ENCODE measurements around the gene ADAM12.

The ADAM12 gene

DNA sequence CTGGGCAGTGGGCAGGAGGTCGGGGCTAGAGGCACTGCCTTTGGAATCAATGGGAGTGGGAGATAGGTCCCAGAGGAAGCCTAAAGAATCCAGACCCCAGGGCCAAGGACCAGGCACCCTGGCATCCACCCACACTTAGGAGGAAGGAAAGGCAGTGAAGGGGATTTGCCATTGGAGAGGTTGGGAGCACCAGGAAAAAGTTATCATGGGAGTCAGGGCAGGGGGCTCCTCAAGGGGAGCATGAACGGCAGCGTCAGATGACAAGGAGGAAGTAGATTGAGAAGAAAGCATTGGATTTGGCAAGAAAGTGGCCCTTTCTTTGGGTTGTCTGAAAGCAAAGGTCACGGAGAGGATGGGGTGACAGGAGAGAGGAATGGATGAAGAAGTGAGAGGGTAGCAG lies 142.8 kb downstream of the ADAM12 start:
- H3K27ac ChIP-seq: no peak overlapping the region
- DNase-seq (ENCODE audit: low read depth, low spot score): no peak

DNA sequence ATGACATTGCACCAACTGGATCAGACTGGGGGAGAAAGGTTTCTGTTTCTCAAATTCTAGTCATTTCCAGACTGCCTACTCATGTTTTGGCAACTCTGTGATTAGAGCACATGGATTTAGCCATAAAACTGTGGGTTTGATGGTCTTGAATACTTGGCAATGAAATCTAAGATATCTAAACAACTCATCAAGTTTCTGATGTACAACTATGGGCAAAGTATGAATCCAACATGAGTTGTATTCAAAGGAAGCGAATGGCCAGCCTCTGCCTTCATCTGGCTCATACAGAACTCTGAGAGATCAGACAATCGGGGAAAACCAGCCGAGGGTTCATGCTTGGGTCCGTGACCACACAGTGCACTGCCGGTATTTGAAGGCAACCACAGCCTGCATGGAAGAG lies 144.3 kb downstream of the ADAM12 start:
- H3K27ac ChIP-seq: no peak overlapping the region
- no peak for DNase-seq (ENCODE audit: low read depth, low spot score)

DNA sequence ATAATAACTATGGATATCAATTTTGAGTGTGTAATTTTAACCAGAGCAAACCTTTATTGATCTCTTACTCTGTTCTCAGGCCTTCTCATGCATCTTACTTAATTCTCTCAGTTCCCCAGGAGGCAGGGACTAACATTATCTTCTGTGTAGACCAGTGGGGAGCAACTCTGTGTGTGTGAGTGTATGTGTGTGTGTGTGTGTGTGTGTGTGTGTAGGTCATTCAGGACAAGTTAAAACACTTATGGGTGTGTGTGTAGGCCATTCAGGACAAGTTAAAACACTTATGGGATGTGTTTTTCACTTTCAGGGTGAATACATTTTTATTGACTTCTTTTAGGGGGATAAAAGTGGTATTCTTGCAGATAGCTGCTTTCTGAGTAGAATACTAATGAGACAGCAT lies 145.0 kb downstream of the ADAM12 start:
- no peak for DNase-seq (ENCODE audit: low read depth, low spot score)
- no peak overlapping the region for H3K27ac ChIP-seq

DNA sequence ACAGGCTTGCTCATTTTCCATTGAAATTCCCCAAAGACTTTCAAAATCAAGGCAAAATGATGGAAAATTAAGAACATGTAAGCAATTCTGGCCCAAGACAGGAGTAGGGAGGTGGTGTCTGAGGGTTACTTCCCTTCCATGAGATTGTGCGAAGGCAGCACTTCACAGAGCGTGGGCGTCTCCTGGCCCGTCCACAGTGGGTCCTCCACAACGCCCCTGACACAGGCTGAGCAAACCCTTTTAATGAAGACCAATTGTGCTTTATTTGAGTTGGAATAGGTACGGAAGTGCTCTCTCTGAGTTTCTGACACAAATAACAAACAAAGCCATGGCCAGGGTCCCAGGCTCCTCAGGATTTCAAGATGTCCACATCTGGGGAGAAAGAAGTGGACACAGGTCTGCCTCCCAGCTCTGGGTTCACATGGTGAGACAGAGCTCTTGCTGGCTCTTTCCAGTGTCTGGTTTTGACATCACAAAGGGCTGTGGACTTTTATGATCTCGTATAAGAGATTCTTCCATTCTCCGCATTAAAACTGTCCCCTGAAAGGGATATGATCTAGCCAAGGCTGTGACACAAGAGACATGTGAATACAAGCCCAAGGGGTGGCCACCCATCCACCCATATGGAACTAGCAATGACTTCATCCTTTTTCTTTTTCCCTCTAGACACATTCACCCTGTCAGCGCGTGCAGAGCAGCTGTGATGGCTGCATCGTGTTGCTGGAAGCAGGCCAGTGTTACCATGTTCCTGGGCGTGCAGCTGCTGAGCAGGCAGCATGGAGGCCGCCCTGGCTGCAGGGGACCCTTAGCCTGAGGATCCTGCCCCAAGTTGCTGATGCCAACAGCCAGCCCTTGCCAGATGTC lies 145.6 kb downstream of the ADAM12 start:
- H3K27ac ChIP-seq: no peak overlapping the region
- peak; percentile 29 for DNase-seq (ENCODE audit: low read depth, low spot score)

DNA sequence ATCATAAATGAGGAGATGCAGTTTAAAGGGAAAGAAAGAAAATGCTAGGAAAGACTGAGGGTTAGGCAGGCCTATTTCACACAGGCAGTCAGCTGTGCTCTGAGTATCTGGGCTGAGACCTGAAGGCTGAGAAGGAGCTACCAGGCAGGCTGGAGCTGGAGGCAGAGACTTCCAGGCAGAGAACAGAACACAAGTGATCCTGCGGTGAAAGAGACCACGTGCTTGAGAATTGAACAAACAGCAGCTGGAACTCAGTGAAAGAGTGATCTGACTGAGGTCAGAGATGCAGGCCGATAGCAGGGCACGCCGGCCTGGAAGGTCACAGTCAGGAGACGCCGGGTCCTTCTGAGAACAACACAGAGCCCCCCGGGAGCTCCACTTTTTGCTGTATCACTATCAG lies 147.8 kb downstream of the ADAM12 start:
- no peak overlapping the region for H3K27ac ChIP-seq

DNA sequence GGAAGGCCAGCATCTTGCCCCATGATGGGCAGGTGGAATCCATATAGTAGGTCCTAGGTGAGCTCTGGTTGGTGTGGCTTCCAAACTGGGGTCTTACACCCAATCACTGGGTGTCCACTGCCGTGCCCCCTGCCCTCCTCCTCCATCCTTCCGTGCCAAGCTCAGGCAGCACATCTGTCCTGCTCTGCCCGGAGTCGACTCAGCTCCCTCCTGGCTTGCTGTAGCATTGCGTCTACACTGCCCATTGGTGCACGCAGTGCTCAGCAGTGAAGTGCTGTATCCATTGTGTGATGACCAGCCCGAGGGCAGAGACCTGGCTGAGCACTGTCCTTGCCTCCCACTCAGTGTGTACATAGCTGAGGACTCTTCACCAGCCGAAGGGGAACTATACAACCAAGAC lies 148.4 kb downstream of the ADAM12 start:
- no peak for DNase-seq (ENCODE audit: low read depth, low spot score)
- H3K27ac ChIP-seq: no peak overlapping the region

More for the DNA sequence above, 147.8 kb downstream of the ADAM12 start:
- no peak for DNase-seq (ENCODE audit: low read depth, low spot score)

DNA sequence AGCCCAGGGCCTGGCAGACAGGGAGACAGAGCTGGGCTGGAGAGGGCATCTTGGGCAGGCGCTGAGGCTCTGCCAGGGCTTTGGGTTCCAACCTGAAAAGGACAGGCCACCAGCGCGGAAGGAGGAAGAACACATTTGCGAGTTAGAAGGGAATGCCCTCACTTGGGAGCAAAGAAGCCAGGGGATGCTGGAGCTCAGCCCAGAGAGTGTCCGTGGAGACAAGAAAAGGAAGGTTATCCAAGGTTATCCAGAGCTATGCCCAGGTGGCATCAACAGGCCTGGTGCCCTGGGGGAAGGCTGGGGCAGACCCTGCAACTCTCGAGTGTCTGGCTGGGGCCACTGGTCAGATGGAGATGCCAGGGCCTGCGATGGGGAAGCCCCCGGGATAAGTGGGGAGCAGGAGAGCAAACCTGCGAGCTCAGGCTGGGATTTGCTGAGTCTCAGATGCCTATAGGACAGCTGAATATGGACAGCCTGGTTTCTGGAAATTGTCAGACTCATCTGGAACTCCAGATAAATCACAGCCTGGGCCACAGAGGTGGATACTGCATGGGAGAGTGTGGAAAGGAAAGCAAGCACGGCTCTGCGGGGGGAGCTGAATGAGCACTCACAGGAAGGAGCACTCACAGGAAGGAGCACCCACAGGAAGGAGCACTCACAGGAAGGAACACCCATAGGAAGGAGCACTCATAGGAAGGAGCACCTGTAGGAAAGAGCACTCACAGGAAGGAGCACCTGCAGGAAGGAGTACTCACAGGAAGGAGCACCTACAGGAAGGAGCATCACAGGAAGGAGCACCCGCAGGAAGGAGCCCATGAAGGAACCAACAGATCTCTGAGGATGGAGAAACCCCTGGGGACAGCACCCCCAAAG lies 152.1 kb downstream of the ADAM12 start:
- DNase-seq (ENCODE audit: low read depth, low spot score): no peak
- H3K27ac ChIP-seq: no peak overlapping the region

DNA sequence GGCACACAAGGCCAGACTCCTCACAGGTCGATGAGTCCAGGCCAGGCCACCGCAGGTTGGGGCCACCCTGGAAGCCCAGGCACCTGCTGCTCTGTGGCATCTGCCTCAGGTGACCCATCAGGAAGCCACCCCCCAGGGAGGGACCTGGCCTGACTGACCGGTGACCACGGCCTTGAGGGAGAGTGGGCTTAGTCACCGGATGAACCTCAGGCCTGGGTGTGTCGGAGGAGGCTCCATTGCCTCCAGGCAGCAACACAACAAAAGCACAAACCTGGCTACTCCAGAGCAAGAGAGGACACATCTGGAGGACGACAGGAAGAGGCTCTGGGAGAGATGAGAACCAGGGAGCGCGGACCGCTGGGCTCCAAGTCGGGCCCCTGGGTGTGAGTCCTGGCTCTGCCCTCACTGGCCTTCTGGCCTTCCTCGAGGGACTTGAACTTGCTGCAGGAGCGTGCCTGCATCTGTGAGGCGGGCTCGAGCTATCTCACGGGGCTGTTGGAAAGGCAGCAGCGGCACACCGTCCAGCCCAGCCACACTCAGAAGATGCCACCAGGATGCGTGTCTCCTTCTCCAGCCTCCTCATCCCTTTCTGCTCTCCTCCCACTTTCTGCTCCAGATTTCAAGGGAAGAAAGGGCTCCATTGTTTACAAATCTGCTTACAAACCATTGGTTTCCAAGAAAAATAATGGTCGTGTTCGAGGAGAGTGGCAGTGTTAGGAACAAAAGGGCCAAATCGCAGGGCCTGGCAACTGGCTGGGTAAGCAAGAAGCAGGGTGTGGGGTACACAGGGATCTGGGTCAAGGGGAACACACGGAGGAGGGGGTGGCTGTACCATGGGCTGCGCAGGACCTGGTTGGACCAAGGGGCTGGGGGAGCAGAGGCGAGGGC lies 152.9 kb downstream of the ADAM12 start:
- H3K27ac ChIP-seq: no peak overlapping the region

DNA sequence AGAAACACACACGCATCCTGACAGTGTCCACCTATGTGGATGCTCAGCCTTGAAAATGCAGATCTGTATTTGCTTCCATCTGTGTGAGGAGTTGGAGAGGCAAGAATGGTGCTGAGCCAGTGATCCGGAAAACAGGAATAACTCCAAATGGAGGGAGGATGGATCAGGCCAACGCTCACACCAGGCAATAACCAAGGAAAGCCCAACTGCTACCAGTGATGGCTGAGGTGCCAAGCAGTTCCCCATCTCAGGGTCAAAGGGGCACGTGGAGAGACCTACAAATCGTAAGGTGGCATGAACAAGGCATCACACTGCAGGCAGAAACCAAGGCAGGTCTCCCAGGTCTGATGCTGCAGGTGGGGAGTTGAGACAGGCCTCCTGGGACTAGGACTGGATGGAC lies 153.6 kb downstream of the ADAM12 start:
- DNase-seq (ENCODE audit: low read depth, low spot score): no peak
- no peak overlapping the region for H3K27ac ChIP-seq

More for the DNA sequence above, 152.9 kb downstream of the ADAM12 start:
- DNase-seq (ENCODE audit: low read depth, low spot score): no peak

DNA sequence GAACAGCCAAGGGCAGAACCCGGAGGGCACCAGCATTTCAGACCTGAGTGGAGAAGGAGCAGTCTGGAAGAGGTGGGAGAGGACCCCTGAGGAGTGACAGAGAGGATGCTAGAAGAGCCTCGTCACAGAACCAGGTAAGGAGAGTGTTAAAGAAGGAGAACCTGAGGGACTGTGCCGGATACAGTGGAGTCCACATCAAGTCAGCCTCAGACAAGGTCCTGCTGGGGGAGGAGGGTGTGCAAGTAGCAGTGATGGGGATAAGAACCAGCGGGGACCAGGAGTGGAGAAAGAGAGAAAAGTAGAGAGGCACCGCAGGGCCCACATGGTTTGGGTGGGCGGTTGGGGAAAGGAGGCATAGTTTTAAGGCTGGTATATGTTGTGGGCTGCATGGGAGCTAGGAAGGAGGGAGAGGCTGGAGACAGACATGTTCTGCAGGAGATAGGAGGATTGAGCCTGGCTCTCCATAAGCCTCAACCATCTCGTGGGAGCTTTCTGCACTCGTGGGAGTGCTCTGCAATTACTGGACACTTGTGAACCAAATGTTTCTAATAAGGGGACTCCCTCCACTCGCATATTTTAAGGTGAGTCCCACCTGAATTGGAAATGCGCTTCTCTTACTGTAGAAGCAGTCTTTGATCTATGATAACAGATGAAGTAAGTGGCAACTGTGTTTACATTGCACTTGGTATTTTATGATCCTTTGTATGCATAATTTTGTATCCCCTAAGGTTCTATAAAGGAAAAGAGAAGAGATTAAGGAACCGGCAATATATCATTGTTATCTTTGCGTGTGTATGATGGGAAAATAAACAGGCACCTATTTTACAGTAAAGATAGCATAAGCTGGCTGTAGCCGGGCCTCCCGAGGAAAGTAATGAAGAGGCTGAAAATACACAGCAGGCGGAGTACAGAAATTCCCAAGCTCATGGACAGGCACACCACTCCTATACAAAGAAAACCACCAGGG lies 154.8 kb downstream of the ADAM12 start:
- no peak for DNase-seq (ENCODE audit: low read depth, low spot score)

DNA sequence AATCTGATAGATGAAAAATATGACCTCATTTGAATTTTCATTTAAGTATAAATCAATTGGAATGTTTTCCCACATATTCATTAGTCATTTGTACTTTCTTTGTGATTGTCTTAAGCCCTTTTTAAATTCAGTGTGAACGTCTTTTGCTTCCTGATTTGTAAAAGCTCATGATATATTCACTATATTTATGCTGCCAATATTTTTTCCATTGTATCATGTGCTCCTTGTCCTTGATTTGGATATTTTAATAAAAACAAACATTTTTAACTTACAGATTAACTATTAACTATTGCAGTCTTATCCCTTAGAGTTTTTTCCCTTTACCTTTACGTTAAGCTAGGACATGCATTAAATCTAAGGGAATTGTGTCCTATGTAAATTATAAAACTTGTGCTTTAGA lies 157.7 kb downstream of the ADAM12 start:
- H3K27ac ChIP-seq: no peak overlapping the region

More for the DNA sequence above, 154.8 kb downstream of the ADAM12 start:
- no peak overlapping the region for H3K27ac ChIP-seq

DNA sequence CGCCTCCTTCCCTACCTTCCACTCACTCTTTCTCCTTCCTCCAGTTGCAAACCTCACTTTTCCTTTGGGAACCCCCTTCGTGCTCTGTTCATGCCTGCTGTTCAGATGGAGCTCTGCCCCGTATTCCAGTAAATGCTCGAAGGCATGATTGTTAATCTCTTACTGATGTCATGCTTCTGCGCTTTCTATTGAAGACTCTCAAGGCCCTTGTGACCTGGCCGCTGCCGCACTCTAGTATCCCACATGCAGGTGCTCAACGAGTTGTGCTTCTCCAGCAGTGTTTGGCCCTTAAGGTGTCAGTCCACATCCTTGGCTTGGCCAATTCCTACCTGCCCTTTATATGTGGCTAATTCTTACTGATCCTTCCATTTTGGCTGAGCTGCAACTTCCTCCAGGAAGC lies 158.6 kb downstream of the ADAM12 start:
- H3K27ac ChIP-seq: no peak overlapping the region
- DNase-seq (ENCODE audit: low read depth, low spot score): no peak

More for the DNA sequence above, 157.7 kb downstream of the ADAM12 start:
- DNase-seq (ENCODE audit: low read depth, low spot score): no peak

DNA sequence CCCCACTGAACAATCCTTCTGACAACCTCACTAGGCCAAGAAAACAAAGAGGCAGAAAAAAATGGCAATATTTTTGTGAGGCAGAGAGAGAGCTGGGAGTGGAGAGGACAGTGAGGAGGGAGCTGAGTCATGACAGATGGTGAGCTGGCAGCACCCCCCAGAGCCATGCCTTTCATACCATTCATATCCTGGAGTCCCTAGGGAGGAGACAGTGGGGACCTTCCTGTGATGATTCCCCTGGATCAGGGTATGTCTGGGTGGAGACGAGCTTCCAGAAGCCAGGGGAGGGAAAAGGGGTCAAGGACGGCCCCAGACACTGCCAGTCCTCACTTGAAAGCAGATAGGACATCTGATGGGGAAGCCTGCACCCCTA lies 160.5 kb downstream of the ADAM12 start:
- no peak overlapping the region for H3K27ac ChIP-seq
- no peak for DNase-seq (ENCODE audit: low read depth, low spot score)

DNA sequence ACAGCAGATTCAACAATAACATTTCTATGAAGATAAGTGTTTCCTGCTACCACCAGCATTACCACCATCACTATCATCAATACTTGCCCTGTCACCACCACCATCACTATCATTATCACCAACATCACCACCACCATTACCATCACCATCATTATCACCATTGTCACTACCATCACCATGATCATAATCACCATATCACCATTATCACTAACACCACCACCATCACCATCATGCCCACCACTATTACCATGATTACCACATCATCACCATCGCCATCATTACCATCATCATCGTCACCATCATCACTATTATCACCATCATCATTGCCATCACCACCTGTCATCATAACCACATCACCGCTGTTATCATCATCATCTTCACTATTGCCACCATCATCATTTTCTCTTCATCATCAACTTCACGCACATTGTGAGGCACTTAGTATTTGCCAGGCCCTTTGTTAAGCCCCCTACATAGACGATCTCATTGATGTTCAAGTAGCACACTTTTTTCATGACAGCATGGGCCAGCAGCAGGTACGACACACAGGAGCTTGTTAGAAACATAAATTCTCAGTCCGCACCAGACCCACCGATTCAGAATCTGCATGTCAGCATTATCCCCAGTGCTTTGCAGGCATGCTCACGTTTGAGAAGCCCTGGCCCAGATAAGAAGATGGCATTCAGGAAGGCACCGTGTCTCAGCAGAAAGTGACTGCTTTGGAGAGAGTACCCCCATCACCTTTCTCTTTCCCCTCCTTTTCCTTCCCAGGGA lies 161.1 kb downstream of the ADAM12 start:
- no peak for DNase-seq (ENCODE audit: low read depth, low spot score)
- no peak overlapping the region for H3K27ac ChIP-seq

DNA sequence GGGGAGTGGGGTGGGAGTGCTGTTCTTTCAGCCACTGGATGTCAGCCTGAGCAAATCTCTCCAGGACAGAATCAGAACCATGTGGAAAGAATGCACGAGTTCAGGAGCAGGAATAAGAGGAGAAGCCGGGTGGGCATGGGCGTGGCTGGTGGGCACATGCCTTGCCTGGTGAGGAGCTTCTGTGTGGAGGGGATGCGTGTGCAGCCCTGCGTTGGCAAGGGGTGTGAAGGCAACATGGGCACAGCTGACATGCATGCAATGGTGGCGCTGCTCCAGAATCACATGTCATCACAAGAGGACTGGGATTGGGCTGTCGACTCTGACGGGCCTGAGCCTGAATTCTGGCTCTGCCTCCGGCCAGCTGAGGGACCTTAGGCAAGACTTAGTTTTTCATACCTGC lies 162.1 kb downstream of the ADAM12 start:
- no peak overlapping the region for H3K27ac ChIP-seq
- no peak for DNase-seq (ENCODE audit: low read depth, low spot score)

DNA sequence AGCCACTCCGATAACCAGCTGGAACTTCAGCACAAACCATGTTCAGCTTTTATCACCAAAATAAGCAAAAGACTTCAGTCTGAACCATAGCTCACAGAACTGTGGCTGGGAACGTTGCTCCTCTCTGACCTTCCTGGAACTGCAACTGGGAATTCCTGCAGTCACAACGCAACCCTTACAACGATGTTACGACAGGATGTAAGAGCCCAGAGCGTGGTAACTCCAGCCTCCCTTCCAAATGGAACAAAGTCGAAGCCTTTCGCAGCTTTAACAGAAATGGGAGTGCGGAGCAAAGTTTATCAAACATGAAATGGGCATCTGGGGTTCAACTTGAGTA lies 162.6 kb downstream of the ADAM12 start:
- H3K27ac ChIP-seq: no peak overlapping the region
- no peak for DNase-seq (ENCODE audit: low read depth, low spot score)

DNA sequence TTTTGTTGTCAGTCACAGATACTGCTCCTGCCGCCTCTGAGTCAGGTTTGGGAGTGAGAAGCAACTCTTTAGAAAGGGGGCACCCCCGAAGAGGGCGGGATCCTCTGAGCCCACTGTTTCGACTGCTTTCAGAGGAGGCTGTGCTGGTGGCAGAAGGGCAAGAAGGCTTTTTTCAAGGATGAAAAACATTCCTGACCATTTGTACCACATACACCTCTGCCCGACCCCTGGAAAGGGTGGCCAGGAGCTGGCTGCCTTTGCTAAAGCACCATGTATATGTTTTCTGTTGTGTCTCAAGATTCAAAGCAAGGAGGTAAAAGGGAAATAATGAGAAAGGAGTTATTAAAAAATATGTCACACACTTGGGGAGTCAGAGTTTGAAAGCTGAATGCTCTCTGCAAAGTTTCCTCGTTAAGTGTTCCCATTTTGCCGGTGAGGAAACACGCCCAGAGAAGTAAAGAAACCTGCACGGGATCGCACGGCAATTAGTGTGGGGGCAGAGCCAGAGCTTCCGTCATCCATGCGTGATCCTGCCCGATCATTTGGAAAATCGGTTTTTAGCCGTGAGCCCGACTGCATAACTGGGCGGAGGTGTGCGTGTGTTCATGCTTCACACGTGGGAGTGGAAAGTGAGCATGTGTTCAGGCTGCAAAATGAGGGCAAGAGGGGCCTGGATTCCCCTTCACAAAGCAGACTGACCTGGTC lies 163.2 kb downstream of the ADAM12 start:
- DNase-seq (ENCODE audit: low read depth, low spot score): no peak
- H3K27ac ChIP-seq: no peak overlapping the region

DNA sequence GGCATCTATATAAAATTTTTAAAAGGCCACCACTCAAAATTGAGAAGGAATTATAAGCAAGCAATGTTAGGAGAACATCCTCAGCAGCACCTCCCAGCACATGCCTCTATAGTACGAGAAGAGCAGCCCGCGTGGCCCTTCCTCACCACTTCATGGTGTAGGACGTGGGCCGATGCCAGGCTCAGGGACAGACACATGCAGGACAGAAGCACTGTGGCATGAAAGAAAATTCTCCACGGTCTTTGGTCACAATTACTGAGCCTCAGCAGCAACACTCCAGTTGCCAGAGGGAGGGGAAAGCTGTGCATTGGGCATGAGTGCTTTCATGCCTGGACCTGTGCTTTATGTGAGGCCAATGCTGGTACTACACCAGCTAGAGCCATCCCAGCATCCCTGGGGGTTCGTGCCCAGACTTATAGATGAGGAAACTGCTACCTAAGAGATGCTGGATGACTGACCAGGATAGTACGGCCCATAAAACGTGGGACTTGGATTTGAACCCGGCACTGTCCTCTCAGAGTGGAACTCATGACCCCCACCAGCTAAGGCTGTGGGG lies 164.7 kb downstream of the ADAM12 start:
- no peak for DNase-seq (ENCODE audit: low read depth, low spot score)
- H3K27ac ChIP-seq: no peak overlapping the region

Data from epithelial cell of prostate (primary cell).